ENCODE results near the gene GOLIM4.
"Not testable (repeated sequence)": the region's sequence is repeated elsewhere in the genome, so short reads cannot be mapped to it uniquely, and the experiment has no call there.

The GOLIM4 gene

GRCh38 chr3:168095611-168096209 is at the start of gene GOLIM4:
TSS of gene GOLIM4 (minus strand) at chr3:168095924. CDS start at chr3:168095285, 639 bp downstream.
- FAIRE-seq (peak; percentile 97), DNase-seq (ENCODE audit: extremely low spot score, insufficient read length, low read depth) (peak; percentile 81)

GRCh38 chr3:168141405-168141998 is 45.8 kb upstream of the GOLIM4 start:
- FAIRE-seq = no peak
- DNase-seq (ENCODE audit: extremely low spot score, insufficient read length, low read depth) = no peak

- no peak for FAIRE-seq
- DNase-seq (ENCODE audit: extremely low spot score, insufficient read length, low read depth) = no peak
These were observed 44.2 kb upstream of the GOLIM4 start for GRCh38 chr3:168139947-168140346.

- DNase-seq (ENCODE audit: extremely low spot score, insufficient read length, low read depth) (no peak), FAIRE-seq (no peak)
These were observed 42.7 kb upstream of the GOLIM4 start for GRCh38 chr3:168138421-168138820.

- FAIRE-seq = no peak
- no peak for DNase-seq (ENCODE audit: extremely low spot score, insufficient read length, low read depth)
These were observed 39.2 kb upstream of the GOLIM4 start for GRCh38 chr3:168134931-168135330.

- not testable (repeated sequence) for FAIRE-seq; DNase-seq (ENCODE audit: extremely low spot score, insufficient read length, low read depth)
These were observed 34.5 kb upstream of the GOLIM4 start for GRCh38 chr3:168130250-168130649.

- FAIRE-seq; DNase-seq (ENCODE audit: extremely low spot score, insufficient read length, low read depth): not testable (repeated sequence)
These were observed 32.7 kb upstream of the GOLIM4 start for GRCh38 chr3:168128463-168128862.

GRCh38 chr3:168127466-168127865 is 31.7 kb upstream of the GOLIM4 start:
- FAIRE-seq (no peak), DNase-seq (ENCODE audit: extremely low spot score, insufficient read length, low read depth) (no peak)

- no peak for FAIRE-seq
These were observed 29.1 kb upstream of the GOLIM4 start for GRCh38 chr3:168124791-168125190.

GRCh38 chr3:168124291-168124690 is 28.6 kb upstream of the GOLIM4 start:
- DNase-seq (ENCODE audit: extremely low spot score, insufficient read length, low read depth) (no peak), FAIRE-seq (no peak)

More at GRCh38 chr3:168124791-168125190, 29.1 kb upstream of the GOLIM4 start:
- DNase-seq (ENCODE audit: extremely low spot score, insufficient read length, low read depth) = no peak

- FAIRE-seq = no peak
These were observed 27.8 kb upstream of the GOLIM4 start for GRCh38 chr3:168123201-168124176.

GRCh38 chr3:168121184-168122017 is 25.7 kb upstream of the GOLIM4 start:
- FAIRE-seq = no peak
- no peak for DNase-seq (ENCODE audit: extremely low spot score, insufficient read length, low read depth)

More at GRCh38 chr3:168123201-168124176, 27.8 kb upstream of the GOLIM4 start:
- DNase-seq (ENCODE audit: extremely low spot score, insufficient read length, low read depth) = no peak

- DNase-seq (ENCODE audit: extremely low spot score, insufficient read length, low read depth) (no peak), FAIRE-seq (no peak)
These were observed 22.2 kb upstream of the GOLIM4 start for GRCh38 chr3:168117853-168118313.

- DNase-seq (ENCODE audit: extremely low spot score, insufficient read length, low read depth) = no peak
- FAIRE-seq = no peak
These were observed 21.3 kb upstream of the GOLIM4 start for GRCh38 chr3:168117059-168117458.

GRCh38 chr3:168116279-168116678 is 20.6 kb upstream of the GOLIM4 start:
- DNase-seq (ENCODE audit: extremely low spot score, insufficient read length, low read depth) (no peak), FAIRE-seq (no peak)

- DNase-seq (ENCODE audit: extremely low spot score, insufficient read length, low read depth) = no peak
- no peak for FAIRE-seq
These were observed 18.1 kb upstream of the GOLIM4 start for GRCh38 chr3:168113848-168114247.

GRCh38 chr3:168112894-168113293 is 17.2 kb upstream of the GOLIM4 start:
- FAIRE-seq = no peak
- no peak for DNase-seq (ENCODE audit: extremely low spot score, insufficient read length, low read depth)

GRCh38 chr3:168104361-168104760 is 8.6 kb upstream of the GOLIM4 start:
- no peak for FAIRE-seq
- no peak for DNase-seq (ENCODE audit: extremely low spot score, insufficient read length, low read depth)

GRCh38 chr3:168102735-168103410 is 7.1 kb upstream of the GOLIM4 start:
- FAIRE-seq = no peak

More at GRCh38 chr3:168102735-168103410, 7.1 kb upstream of the GOLIM4 start:
- no peak for DNase-seq (ENCODE audit: extremely low spot score, insufficient read length, low read depth)

Measured in GM18507 (cell line).